ENCODE data around the gene MACF1. TPM values are rescaled to one million over a fixed set of nuclear protein-coding genes. Genes with fewer than 3 reads are reported as not detected.
A peak's percentile ranks its signal among the peaks of the same experiment; 100 is the strongest.
"Not testable (repeated sequence)": the region's sequence is repeated elsewhere in the genome, so short reads cannot be mapped to it uniquely, and the experiment has no call there.

The MACF1 gene
- total RNA-seq, 6 donors from 2014 or later, result 359 to 1,160 (median 531) TPM

- peak in 1 of 2 donors; percentile 65 for DNase-seq
- 19 to 32% methylated on average over 4 of the region's 4 CpGs for WGBS, 2 donors
These were observed 746 bp downstream of the MACF1 start for GRCh38 chr1:39205102-39205780.

GRCh38 chr1:39205781-39206464 lies 1.4 kb downstream of the MACF1 start:
- Histone ChIP-seq H3K36me3 (peaks cover 0 to 10% (median 0%) of the 10 kb centered on the region in 4 donors), H3K4me1 (peaks cover 29 to 50% (median 41%) of the 10 kb centered on the region in 4 donors), H3K27ac (peak overlapping the region; percentile 79 to 88 (median 80)), H3K27me3 (no peaks in the 10 kb centered on the region), H3K4me3 (peak overlapping the region in 3 of 4 donors; percentile 12 to 36 (median 34)), H3K9me3 (no peaks in the 10 kb centered on the region)
- DNase-seq, result no peak
- WGBS, 2 donors, result 20 to 36% methylated on average over 3 of the region's 3 CpGs
- no peak for ATAC-seq (ENCODE audit: low FRiP score in 2 of 2)
- TF ChIP-seq EP300 (IDR thresholded peaks at IDR 0.05) (no peak), POLR2AphosphoS5 (IDR thresholded peaks at IDR 0.05) (no peak), POLR2A (IDR thresholded peaks at IDR 0.05) (no peak), CTCF (IDR thresholded peaks at IDR 0.05) (no peak)

More at GRCh38 chr1:39205102-39205780, 746 bp downstream of the MACF1 start:
- ATAC-seq (ENCODE audit: low FRiP score in 2 of 2), result peak; percentile 85 to 91
- Histone ChIP-seq H3K9me3 (no peaks in the 10 kb centered on the region), H3K27ac (peak overlapping the region; percentile 79 to 88 (median 80)), H3K4me3 (peak overlapping the region in 3 of 4 donors; percentile 12 to 36 (median 34)), H3K27me3 (no peaks in the 10 kb centered on the region), H3K4me1 (peaks cover 32 to 50% (median 42%) of the 10 kb centered on the region in 4 donors), H3K36me3 (peaks cover 0 to 10% (median 0%) of the 10 kb centered on the region in 4 donors)
- TF ChIP-seq EP300 (IDR thresholded peaks at IDR 0.05), result no peak
- TF ChIP-seq POLR2AphosphoS5 (IDR thresholded peaks at IDR 0.05), result peak in 1 of 2 donors; percentile 13
- peak in 1 of 4 donors; percentile 44 for TF ChIP-seq POLR2A (IDR thresholded peaks at IDR 0.05)
- TF ChIP-seq CTCF (IDR thresholded peaks at IDR 0.05), result no peak

- H3K36me3 ChIP-seq, result peaks cover 0 to 10% (median 0%) of the 10 kb centered on the region in 4 donors
- H3K9me3 ChIP-seq; ATAC-seq (ENCODE audit: low FRiP score in 2 of 2); DNase-seq; H3K4me3 ChIP-seq; H3K27ac ChIP-seq; H3K27me3 ChIP-seq: not testable (repeated sequence)
- 86 to 91% methylated on average over 12 of the region's 12 CpGs for WGBS, 2 donors
- peaks cover 44 to 57% (median 52%) of the 10 kb centered on the region in 4 donors for H3K4me1 ChIP-seq
These were observed 3.9 kb downstream of the MACF1 start for GRCh38 chr1:39208360-39208759.

GRCh38 chr1:39210649-39211048 lies 6.2 kb downstream of the MACF1 start:
- DNase-seq (no peak), ATAC-seq (ENCODE audit: low FRiP score in 2 of 2) (no peak)
- Histone ChIP-seq H3K4me1 (peaks cover 47 to 58% (median 53%) of the 10 kb centered on the region in 4 donors), H3K4me3 (no peak overlapping the region), H3K36me3 (peaks cover 0 to 8% (median 0%) of the 10 kb centered on the region in 4 donors), H3K9me3 (no peaks in the 10 kb centered on the region), H3K27ac (no peak overlapping the region), H3K27me3 (no peaks in the 10 kb centered on the region)
- 70 to 94% methylated on average over 3 of the region's 3 CpGs for WGBS, 2 donors
- TF ChIP-seq EP300 (IDR thresholded peaks at IDR 0.05) (no peak), CTCF (IDR thresholded peaks at IDR 0.05) (no peak), POLR2A (IDR thresholded peaks at IDR 0.05) (no peak), POLR2AphosphoS5 (IDR thresholded peaks at IDR 0.05) (no peak)

- Histone ChIP-seq H3K9me3 (no peaks in the 10 kb centered on the region), H3K27me3 (no peaks in the 10 kb centered on the region), H3K4me3 (no peak overlapping the region), H3K36me3 (peaks cover 0 to 8% (median 0%) of the 10 kb centered on the region in 4 donors), H3K4me1 (peaks cover 45 to 57% (median 54%) of the 10 kb centered on the region in 4 donors), H3K27ac (peak overlapping the region in 3 of 4 donors; percentile 30 to 84 (median 33))
- DNase-seq (peak in 1 of 2 donors; percentile 44), ATAC-seq (ENCODE audit: low FRiP score in 2 of 2) (no peak)
- WGBS, 2 donors, result 69 to 72% methylated on average over 8 of the region's 8 CpGs
- TF ChIP-seq POLR2A (IDR thresholded peaks at IDR 0.05), result no peak
- TF ChIP-seq CTCF (IDR thresholded peaks at IDR 0.05), result no peak
- TF ChIP-seq POLR2AphosphoS5 (IDR thresholded peaks at IDR 0.05), result no peak
- no peak for TF ChIP-seq EP300 (IDR thresholded peaks at IDR 0.05)
These were observed 8.0 kb downstream of the MACF1 start for GRCh38 chr1:39212499-39212898.
